Astrocyte of the cerebellum (primary cell): Measurements from ENCODE around the gene BMP2.

Experiments used
- DNase-seq: peaks from one replicate; pipeline ENCODE4 v3.0.0-alpha.2; 2011; ENCODE audit warnings: low read depth
- H3K4me3 ChIP-seq: 2 replicates; pipeline ENCODE4 v1.5.1; 2011; ENCODE audit warnings: mild to moderate bottlenecking, low read depth, low read length, moderate library complexity
- CTCF ChIP-seq: IDR thresholded peaks from 2 replicates; pipeline ENCODE4 v1.5.1; 2012; ENCODE audit warnings: low read length, low read depth, moderate library complexity, mild to moderate bottlenecking; ENCODE audit errors: missing control alignments
- in situ Hi-C: cut with HindIII; loops from 2 replicates; pipeline ENCODE4 v1.10.0; 2017; ENCODE audit warnings: low sequenced_read_pairs

BMP2 gene

GRCh38 chr20:6811262-6812035 is 44.0 kb downstream of the BMP2 start:
- H3K4me3 ChIP-seq, result no peak overlapping the region
- DNase-seq, result no peak
- no peak for TF ChIP-seq CTCF
- in situ Hi-C loops, result no loop called here

GRCh38 chr20:6812530-6812929 is 45.0 kb downstream of the BMP2 start:
- H3K4me3 ChIP-seq, result no peak overlapping the region
- in situ Hi-C loops, result no loop called here
- no peak for DNase-seq
- TF ChIP-seq CTCF, result no peak

GRCh38 chr20:6814945-6815344 is 47.5 kb downstream of the BMP2 start:
- H3K4me3 ChIP-seq, result no peak overlapping the region
- DNase-seq, result no peak
- in situ Hi-C loops, result no loop called here

DNA sequence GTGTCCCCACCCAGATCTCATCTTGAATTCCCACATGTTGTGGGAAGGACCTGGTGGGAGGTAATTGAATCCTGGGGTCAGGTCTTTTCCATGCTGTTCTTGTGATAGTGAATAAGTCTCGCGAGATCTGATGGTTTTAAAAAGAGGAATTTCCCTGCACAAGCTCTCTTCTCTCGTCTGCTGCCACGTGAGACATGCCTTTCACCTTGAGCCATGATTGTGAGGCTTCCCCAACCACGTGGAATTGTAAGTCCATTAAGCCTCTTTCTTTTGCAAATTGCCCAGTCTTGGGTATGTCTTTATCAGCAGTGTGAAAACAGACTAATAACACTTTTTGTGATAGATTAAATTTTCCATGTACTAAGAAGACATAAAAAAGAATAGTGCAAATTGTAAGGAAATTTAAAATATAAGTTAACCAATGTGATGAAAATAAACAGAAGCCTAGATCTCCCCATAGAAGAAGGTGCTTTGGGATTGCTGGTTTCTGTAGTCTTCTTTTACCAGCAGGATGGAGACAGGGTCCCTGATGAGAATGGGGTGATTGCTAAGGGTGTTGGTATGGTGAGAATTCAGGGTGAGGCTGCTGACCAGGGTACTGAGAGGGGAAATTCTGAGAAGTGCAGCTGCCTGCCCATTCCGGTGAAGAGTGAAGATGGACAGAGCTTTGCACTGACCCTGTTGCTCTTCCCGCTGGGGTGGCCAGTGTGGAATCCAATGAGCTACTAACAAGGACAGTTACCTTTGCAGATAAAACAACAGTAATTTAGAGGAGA is 50.7 kb downstream of the BMP2 start:
- DNase-seq, result no peak
- in situ Hi-C loops, result no loop called here

More at GRCh38 chr20:6814945-6815344, 47.5 kb downstream of the BMP2 start:
- no peak for TF ChIP-seq CTCF

GRCh38 chr20:6819599-6819998 is 52.1 kb downstream of the BMP2 start:
- in situ Hi-C loops, result no loop called here

More for the DNA sequence above, 50.7 kb downstream of the BMP2 start:
- TF ChIP-seq CTCF, result no peak
- no peak overlapping the region for H3K4me3 ChIP-seq

GRCh38 chr20:6824401-6824800 is 56.9 kb downstream of the BMP2 start:
- DNase-seq, result no peak
- H3K4me3 ChIP-seq, result no peak overlapping the region
- TF ChIP-seq CTCF, result no peak
- in situ Hi-C loops, result no loop called here

More at GRCh38 chr20:6819599-6819998, 52.1 kb downstream of the BMP2 start:
- TF ChIP-seq CTCF, result peak; percentile 22
- no peak overlapping the region for H3K4me3 ChIP-seq
- no peak for DNase-seq
